ENCODE data around the gene TNRC18.
"Not testable (repeated sequence)": the region's sequence is repeated elsewhere in the genome, so short reads cannot be mapped to it uniquely, and the experiment has no call there.

TNRC18 gene

DNA sequence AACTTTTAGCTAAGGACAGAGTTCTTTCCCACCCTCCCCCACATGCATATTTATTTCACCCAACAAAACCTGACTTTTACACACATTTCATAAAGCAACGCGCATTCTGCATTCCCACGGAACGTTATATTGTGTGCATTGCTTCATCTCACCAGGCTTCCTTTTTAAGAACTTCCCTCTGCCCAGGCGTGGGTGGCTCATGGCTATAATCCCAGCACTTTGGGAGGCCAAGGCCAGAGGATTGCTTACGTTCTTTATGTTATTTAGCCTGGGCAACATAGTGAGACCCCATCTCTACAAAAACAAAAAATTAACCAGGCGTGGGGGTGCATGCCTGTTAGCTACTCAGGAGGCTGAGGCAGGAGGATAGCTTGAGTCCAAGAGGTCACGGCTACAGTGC, 155.8 kb downstream of the TNRC18 start:
- not testable (repeated sequence) for DNase-seq (ENCODE audit: low read depth)

DNA sequence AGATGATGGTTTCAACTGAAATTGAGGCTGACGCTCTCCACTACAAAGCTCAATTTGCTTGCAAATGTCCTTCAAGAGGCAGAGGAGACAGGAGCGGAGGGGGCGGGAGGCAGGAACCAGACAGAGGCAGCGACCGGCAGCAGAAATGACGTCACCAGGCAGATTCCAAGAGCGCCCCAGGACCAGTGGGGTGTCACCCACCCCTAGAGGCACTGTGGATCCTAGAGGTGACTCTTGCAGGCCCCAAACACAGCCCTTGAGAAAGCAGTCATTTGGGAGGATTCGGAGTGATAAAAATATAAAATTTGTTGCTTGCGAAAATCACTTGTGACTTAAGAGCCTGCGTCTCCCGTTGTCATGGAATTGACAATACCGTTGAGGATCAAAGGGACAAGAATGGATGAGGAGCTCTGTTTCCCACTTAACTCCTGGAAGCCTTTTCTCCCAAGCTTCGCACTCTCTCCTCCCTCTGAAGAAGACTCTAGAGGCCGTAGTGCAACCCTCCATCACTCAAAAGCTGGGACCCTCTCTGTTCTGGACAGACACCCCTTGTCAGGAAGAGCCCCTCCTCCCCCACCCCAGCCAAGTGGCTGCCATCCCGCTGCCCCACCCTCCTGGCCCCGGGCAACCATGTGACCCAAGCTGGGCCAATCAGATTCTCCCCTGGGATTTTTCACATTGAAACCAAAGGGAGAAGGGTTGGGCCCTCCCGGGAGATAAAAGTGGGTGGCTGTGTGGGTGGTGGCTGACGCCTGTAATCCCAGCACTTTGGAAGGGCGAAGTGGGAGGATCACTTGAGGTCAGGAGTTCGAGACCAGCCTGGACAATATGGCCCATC, 157.2 kb downstream of the TNRC18 start:
- DNase-seq (ENCODE audit: low read depth), result no peak

DNA sequence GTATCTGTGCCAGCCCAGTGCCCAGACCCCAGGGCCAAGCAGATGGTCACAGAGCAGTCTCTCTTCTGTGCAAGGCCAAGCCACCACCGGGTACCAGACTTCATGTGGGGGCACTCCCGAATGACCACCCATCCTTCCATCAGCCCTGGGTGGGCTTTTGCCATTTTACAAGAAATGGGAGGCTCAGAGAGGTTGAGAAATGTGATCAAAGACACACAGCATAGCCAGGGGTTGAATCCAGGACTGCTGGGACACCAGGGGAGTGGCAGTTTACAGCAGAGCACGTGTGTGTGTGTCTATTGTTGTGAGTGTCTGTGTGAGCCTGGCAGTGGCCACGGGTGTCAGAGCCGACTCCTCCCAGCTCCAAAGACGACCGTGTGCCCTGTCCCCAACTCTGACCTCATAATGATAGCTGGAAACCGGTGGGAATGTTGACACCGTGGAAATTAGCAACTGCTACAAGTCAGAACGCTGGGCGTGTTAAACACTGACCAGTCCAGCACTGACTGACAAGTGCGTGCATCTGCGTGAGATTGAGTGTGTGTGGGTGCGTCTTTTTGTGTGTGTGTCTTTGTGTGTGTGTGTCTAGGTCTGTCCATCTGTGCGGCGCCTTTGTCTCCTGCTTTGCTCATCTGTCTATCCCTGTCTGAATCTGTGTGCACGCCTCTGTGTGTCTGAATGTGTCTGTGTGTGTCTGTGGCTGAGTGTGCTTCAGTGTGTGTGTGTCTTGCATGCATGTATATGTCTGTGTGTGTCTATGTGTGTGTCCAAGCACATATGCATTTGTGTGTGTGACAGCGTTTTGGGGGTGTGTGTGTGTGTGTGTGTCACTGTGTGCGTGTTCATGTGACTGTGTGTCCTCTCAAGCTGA, 158.1 kb downstream of the TNRC18 start:
- DNase-seq (ENCODE audit: low read depth), result no peak

DNA sequence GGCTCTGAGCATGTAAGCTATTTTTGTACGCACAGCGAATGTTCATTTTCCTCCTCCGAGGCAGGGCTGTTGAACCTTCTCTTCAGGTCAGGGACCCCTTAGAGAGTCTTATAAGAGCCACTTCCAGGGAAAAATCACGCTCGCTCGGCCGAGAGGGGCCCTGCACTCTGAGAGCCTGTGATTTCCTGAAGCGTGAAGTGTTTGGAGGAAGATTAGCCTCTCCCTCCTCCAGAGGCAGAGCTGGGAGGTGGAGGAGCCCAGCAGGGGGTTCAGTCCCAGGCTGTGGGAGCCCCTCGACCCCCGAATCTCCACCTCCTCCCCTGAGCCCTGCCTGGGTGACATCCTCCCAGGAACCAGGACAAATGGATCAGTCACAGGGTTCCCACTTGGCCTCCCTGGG, 160.6 kb downstream of the TNRC18 start:
- DNase-seq (ENCODE audit: low read depth), result not testable (repeated sequence)

DNA sequence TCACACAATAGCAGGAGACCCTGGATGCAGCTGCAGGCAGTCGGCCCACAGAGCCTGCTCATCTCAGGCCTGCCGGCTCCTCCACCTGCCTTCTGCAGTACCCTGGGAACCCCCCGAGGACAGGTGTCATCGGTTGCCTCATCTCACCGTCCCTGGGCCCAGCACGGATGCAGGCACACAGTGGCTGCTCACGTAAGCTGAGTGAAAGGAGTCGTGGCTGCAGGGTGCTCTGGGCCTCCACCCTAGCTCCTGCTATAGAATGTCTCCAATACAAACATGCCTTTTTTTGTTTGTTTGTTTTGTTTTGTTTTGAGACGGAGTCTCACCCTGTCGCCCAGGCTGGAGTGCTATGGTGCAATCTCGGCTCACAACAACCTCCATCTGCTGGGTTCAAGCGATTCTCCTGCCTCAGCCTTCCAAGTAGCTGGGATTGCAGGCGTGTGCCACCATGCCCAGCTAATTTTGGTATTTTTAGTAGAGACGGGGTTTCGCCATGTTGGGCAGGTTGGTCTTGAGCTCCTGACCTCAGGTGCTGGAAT, 163.0 kb downstream of the TNRC18 start:
- DNase-seq (ENCODE audit: low read depth), result not testable (repeated sequence)

Data from stimulated activated CD8-positive, alpha-beta memory T cell treated with anti-CD3 and anti-CD28 coated beads, Interleukin-15, amount 100 ng/mL, for 1 hour (primary cell).